CD8-positive, alpha-beta memory T cell (primary cell): ENCODE results near the gene SLC35A1. TPM values are rescaled to one million over a fixed set of nuclear protein-coding genes. Genes with fewer than 3 reads are reported as not detected.
A peak's percentile ranks its signal among the peaks of the same experiment; 100 is the strongest.
"Not testable (repeated sequence)": the region's sequence is repeated elsewhere in the genome, so short reads cannot be mapped to it uniquely, and the experiment has no call there.

Source experiments
- CTCF ChIA-PET: fragments of 350-600 bp; sonication (Branson Sonifier 250); formaldehyde crosslinking; loops from one replicate; lab custom pipeline; 2021; ENCODE audit warnings: antibody characterized with exemption; lab: Charles Lee
- POLR2A ChIA-PET: fragments of 350-600 bp; sonication (Branson Sonifier 250); formaldehyde crosslinking; loops from one replicate; lab custom pipeline; 2021; ENCODE audit warnings: antibody characterized with exemption; lab: Charles Lee
- DNase-seq, 5 donors: peaks; one replicate each; pipeline versions ENCODE4 v3.0.0 to v3.0.0-alpha.2; 2020 to 2022; ENCODE audit warnings: mixed read lengths in 1 of 5
- H3K27ac ChIP-seq: one replicate; pipeline ENCODE4 v1.7.0; 2013; ENCODE audit warnings: low read depth, mild to moderate bottlenecking, low read length, moderate library complexity
- H3K27me3 ChIP-seq: 2 replicates; pipeline ENCODE4 v1.7.0; 2013; ENCODE audit warnings: low read length, mild to moderate bottlenecking; ENCODE audit not compliant: insufficient read depth, poor library complexity, severe bottlenecking
- H3K36me3 ChIP-seq: 2 replicates; pipeline ENCODE4 v1.7.0; 2013; ENCODE audit warnings: mild to moderate bottlenecking, low read length, moderate library complexity; ENCODE audit not compliant: insufficient read depth
- H3K4me1 ChIP-seq: 2 replicates; pipeline ENCODE4 v1.7.0; 2013; ENCODE audit warnings: mild to moderate bottlenecking, low read length, moderate library complexity; ENCODE audit not compliant: insufficient read depth
- H3K4me3 ChIP-seq: 2 replicates; pipeline ENCODE4 v1.7.0; 2013; ENCODE audit warnings: mild to moderate bottlenecking, low read length
- H3K9me3 ChIP-seq: 2 replicates; pipeline ENCODE4 v1.7.0; 2013; ENCODE audit warnings: mild to moderate bottlenecking, low read length
- H3K27ac Mint-ChIP-seq, 8 donors: one replicate each; pipeline ENCODE4 v1.8.0; 2020 to 2021; ENCODE audit warnings: mixed read lengths in 8 of 8, mild to moderate bottlenecking in 6 of 8, inconsistent platforms in 3 of 8, moderate library complexity in 3 of 8
- H3K27me3 Mint-ChIP-seq, 2 donors: one replicate each; pipeline ENCODE4 v1.8.0; 2020 to 2021; ENCODE audit warnings: mixed read lengths in 2 of 2, mild to moderate bottlenecking in 1 of 2, moderate library complexity in 1 of 2
- H3K36me3 Mint-ChIP-seq, 3 donors: one replicate each; pipeline ENCODE4 v1.8.0; 2020 to 2021; ENCODE audit warnings: mixed read lengths in 3 of 3, inconsistent platforms in 1 of 3, mild to moderate bottlenecking in 1 of 3
- H3K4me1 Mint-ChIP-seq, 3 donors: one replicate each; pipeline ENCODE4 v1.8.0; 2020 to 2021; ENCODE audit warnings: mixed read lengths in 3 of 3, inconsistent platforms in 1 of 3, mild to moderate bottlenecking in 1 of 3
- H3K4me3 Mint-ChIP-seq, 7 donors: one replicate each; pipeline ENCODE4 v1.8.0; 2020 to 2021; ENCODE audit warnings: mixed read lengths in 7 of 7, mild to moderate bottlenecking in 6 of 7, moderate library complexity in 4 of 7, inconsistent platforms in 2 of 7
- H3K9me3 Mint-ChIP-seq, 5 donors: one replicate each; pipeline ENCODE4 v1.8.0; 2020 to 2022; ENCODE audit warnings: mixed read lengths in 5 of 5, mild to moderate bottlenecking in 3 of 5, moderate library complexity in 2 of 5, inconsistent platforms in 1 of 5
- polyA plus RNA-seq: library from polyadenylated mRNA; unstranded; fragments of 300-500 nt; fragmentation: Illumina TruSeq; gene quantifications from one replicate; pipeline ENCODE4 v1.2.3, GENCODE V29; 2021
- total RNA-seq, 2 experiments: library from RNA; stranded (reverse); gene quantifications; one replicate each; pipeline ENCODE4 v1.2.3, GENCODE V29; 2021

Gene SLC35A1
- total and polyA plus RNA-seq, 3 experiments from 2014 or later = 11.1 to 28.3 (median 11.4) TPM

DNA sequence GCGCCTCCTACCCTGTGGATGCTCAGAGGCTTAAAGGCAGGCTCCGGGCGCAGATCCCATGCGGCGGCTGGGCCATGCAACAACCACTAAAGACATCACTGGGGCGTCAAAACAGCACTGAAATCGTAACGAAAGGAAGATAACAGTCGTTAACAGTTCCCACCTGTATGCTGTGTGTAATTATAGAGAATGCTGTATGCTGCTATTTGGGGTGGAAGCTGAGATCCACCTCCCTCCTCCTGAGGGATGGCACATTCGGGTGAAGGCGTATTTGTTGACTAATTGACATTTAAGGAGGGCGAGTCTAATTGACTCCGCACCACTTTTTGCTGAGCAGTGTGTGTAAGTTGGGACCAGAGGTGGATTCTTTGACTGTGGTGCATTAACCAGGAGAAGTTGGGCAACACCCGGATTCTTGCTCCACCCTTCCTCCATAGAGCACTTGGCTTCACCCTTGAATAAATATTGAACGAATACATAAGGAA, 687 bp downstream of the SLC35A1 start:
- H3K4me3 ChIP-seq = peak overlapping the region; percentile 76
- peak overlapping the region; percentile 87 for H3K27ac ChIP-seq
- POLR2A ChIA-PET = interaction anchor here (0.6 kb wide), 1 partner anchor 318 kb away, joined by 3 read pairs; the partner anchor contains the start of gene ZNF292
- peaks cover 6% of the 10 kb centered on the region for H3K36me3 ChIP-seq
- H3K4me1 Mint-ChIP-seq = peaks cover 21 to 34% (median 30%) of the 10 kb centered on the region in 3 donors
- H3K27me3 ChIP-seq = no peaks in the 10 kb centered on the region
- no peaks in the 10 kb centered on the region for H3K9me3 ChIP-seq
- H3K27me3 Mint-ChIP-seq = peaks cover 1 to 2% of the 10 kb centered on the region in 2 donors
- H3K27ac Mint-ChIP-seq = peak overlapping the region; percentile 84 to 100 (median 100)
- peaks cover 0 to 15% (median 9%) of the 10 kb centered on the region in 3 donors for H3K36me3 Mint-ChIP-seq
- peaks cover 10% of the 10 kb centered on the region for H3K4me1 ChIP-seq
- H3K4me3 Mint-ChIP-seq = peak overlapping the region; percentile 98 to 100 (median 98)
- DNase-seq = peak in 1 of 5 donors; percentile 58
- no peaks in the 10 kb centered on the region for H3K9me3 Mint-ChIP-seq
- CTCF ChIA-PET = no interaction called here

DNA sequence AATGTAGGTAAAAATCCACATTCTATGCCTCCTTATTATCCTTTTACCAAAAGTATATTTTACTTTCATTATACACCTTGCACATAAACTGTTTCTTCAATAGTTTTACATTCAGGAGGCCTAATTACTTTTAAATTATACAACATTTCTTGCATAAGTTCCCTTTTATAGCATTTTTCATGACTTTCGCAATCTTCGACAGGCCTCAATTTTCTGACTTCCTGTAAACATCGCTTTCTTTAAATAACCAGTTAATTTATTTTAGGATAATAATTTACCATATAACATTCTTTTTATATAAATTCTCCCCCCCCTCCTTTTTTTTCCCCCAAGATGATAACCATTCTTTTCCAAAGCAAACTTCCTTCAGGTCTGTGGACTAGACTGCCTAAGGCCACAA, 9.2 kb downstream of the SLC35A1 start:
- Histone ChIP-seq H3K36me3 (peaks cover 9% of the 10 kb centered on the region), H3K4me3 (no peak overlapping the region), H3K9me3 (no peaks in the 10 kb centered on the region), H3K27me3 (no peaks in the 10 kb centered on the region), H3K4me1 (no peaks in the 10 kb centered on the region), H3K27ac (no peak overlapping the region)
- H3K9me3 Mint-ChIP-seq = no peaks in the 10 kb centered on the region
- CTCF ChIA-PET = no interaction called here
- POLR2A ChIA-PET = no interaction called here
- H3K4me1 Mint-ChIP-seq = peaks cover 5 to 11% (median 7%) of the 10 kb centered on the region in 3 donors
- H3K27ac Mint-ChIP-seq = no peak overlapping the region
- DNase-seq = no peak
- peaks cover 4 to 38% (median 20%) of the 10 kb centered on the region in 3 donors for H3K36me3 Mint-ChIP-seq
- no peak overlapping the region for H3K4me3 Mint-ChIP-seq
- H3K27me3 Mint-ChIP-seq = no peaks in the 10 kb centered on the region

DNA sequence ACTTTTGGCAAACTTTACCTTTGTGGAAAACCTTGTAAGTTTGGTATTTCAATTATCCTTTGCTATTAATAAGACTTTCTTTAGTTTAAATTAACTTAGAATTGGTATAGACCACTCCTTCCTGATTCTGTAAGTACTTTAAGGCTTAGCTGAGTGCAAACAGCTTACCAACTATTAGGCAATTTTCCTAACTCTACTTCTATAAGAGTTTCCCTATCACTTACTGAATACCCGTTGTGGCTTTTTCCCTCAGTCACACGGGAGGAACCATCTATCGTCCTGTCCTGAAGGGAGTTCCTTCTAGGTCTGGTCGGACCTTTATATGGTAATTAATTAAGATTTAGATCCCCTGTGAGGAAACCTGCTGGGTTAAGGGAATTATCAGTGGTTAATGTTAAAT, 9.6 kb downstream of the SLC35A1 start:
- peaks cover 8 to 13% (median 9%) of the 10 kb centered on the region in 3 donors for H3K4me1 Mint-ChIP-seq
- Histone ChIP-seq H3K4me1 (no peaks in the 10 kb centered on the region), H3K27me3 (no peaks in the 10 kb centered on the region), H3K36me3 (peaks cover 9% of the 10 kb centered on the region), H3K27ac (no peak overlapping the region), H3K9me3 (no peaks in the 10 kb centered on the region), H3K4me3 (no peak overlapping the region)
- POLR2A ChIA-PET = no interaction called here
- H3K27me3 Mint-ChIP-seq = no peaks in the 10 kb centered on the region
- DNase-seq = no peak
- no peaks in the 10 kb centered on the region for H3K9me3 Mint-ChIP-seq
- peaks cover 4 to 36% (median 19%) of the 10 kb centered on the region in 3 donors for H3K36me3 Mint-ChIP-seq
- no peak overlapping the region for H3K27ac Mint-ChIP-seq
- H3K4me3 Mint-ChIP-seq = no peak overlapping the region
- CTCF ChIA-PET = no interaction called here

DNA sequence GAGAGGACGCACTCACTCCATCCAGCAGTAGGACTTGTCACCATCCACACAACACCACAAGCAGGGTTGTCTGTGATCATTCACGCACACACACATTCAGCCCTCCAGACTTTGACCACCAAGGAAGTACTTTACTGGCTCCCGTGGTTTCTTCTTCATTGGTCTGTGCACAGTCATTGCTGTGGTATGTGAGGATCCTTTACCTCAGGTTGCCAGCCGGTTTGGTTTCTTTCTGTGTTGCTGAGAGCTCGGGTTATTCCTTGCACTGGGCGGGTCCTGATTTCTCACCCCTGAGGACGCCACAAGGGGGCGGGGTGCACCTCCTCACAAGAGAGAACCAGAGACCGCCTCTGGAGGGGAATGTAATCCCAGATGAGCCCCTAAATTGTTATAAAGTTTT, 11.2 kb downstream of the SLC35A1 start:
- no peak overlapping the region for H3K27ac Mint-ChIP-seq
- Histone ChIP-seq H3K36me3 (no peaks in the 10 kb centered on the region), H3K9me3 (no peaks in the 10 kb centered on the region), H3K27me3 (no peaks in the 10 kb centered on the region), H3K27ac (no peak overlapping the region), H3K4me1 (no peaks in the 10 kb centered on the region), H3K4me3 (no peak overlapping the region)
- ChIA-PET CTCF (no interaction called here), POLR2A (no interaction called here)
- peak overlapping the region in 1 of 7 donors; percentile 2 for H3K4me3 Mint-ChIP-seq
- H3K27me3 Mint-ChIP-seq = no peaks in the 10 kb centered on the region
- peaks cover 9 to 13% (median 12%) of the 10 kb centered on the region in 3 donors for H3K4me1 Mint-ChIP-seq
- no peak for DNase-seq
- no peaks in the 10 kb centered on the region for H3K9me3 Mint-ChIP-seq
- peaks cover 4 to 29% (median 9%) of the 10 kb centered on the region in 3 donors for H3K36me3 Mint-ChIP-seq

DNA sequence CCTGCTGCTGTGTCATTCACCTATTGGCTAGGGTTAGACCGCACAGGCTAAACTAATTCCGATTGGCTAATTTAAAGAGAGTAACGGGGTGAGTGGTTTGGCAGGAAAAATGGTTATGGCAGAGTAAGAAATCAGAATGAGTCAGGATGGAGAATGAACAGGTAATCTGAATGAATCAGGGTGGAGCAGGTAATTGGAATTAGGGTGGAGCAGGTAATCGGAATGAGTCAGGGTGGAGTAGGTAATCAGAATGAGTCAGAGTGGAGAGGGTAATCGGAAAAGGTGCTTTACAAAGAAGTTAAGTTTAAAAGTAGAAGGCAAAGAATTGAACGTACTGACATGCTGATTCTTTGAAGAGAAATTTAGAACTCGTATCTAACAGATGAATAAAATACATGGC, 11.7 kb downstream of the SLC35A1 start:
- Histone ChIP-seq H3K4me1 (no peaks in the 10 kb centered on the region), H3K36me3 (no peaks in the 10 kb centered on the region), H3K4me3 (no peak overlapping the region), H3K9me3 (no peaks in the 10 kb centered on the region), H3K27me3 (no peaks in the 10 kb centered on the region), H3K27ac (no peak overlapping the region)
- ChIA-PET CTCF (no interaction called here), POLR2A (no interaction called here)
- Mint-ChIP-seq H3K4me3 (no peak overlapping the region), H3K36me3 (peaks cover 4 to 31% (median 9%) of the 10 kb centered on the region in 3 donors), H3K9me3 (no peaks in the 10 kb centered on the region), H3K27ac (peak overlapping the region in 3 of 8 donors; percentile 1 to 73 (median 27)), H3K27me3 (no peaks in the 10 kb centered on the region), H3K4me1 (peaks cover 9 to 13% (median 12%) of the 10 kb centered on the region in 3 donors)
- DNase-seq = no peak

DNA sequence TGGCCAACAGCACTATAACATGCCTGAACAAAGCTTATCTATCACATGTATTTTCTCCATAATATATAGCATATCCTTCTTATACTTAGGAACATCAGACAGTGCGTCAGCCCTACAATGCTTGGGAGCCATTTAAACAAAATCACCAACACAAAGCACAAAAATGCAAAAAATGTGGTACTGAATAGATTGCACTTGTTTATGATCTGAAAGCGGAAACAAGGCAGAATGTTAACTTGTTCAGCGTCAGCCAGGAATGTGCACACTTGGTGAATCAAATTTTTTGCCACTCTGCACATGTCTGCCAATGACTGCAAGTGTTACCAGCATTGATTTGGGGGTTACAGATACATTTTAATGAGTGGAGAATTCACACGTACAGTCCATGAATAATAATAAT, 14.8 kb downstream of the SLC35A1 start:
- Mint-ChIP-seq H3K4me1 (peaks cover 9 to 13% (median 12%) of the 10 kb centered on the region in 3 donors), H3K9me3 (no peaks in the 10 kb centered on the region), H3K36me3 (peaks cover 4 to 32% (median 7%) of the 10 kb centered on the region in 3 donors), H3K4me3 (no peak overlapping the region), H3K27ac (no peak overlapping the region), H3K27me3 (no peaks in the 10 kb centered on the region)
- CTCF ChIA-PET = no interaction called here
- Histone ChIP-seq H3K4me1 (no peaks in the 10 kb centered on the region), H3K27me3 (no peaks in the 10 kb centered on the region), H3K36me3 (no peaks in the 10 kb centered on the region), H3K4me3 (no peak overlapping the region), H3K27ac (no peak overlapping the region), H3K9me3 (no peaks in the 10 kb centered on the region)
- no peak for DNase-seq
- POLR2A ChIA-PET = no interaction called here

DNA sequence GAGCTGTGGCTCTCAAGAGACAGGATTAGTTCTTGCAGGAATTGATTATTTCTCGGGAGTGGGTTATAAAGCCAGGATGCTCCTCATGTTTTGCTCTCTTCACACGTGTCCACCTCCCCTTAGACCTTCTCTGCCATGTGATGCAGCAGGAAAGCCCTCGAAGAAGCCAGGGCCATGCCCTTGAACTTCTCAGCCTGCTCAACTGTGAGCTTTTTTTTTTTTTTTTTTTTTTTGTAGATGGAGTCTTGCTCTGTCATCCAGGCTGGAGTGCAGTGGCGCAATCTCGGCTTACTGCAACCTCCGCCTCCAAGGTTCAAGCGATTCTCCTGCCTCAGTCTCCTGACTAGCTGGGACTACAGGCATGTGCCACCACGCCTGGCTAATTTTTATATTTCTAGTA, 16.6 kb downstream of the SLC35A1 start:
- H3K4me3 Mint-ChIP-seq, H3K27me3 Mint-ChIP-seq, H3K27me3 ChIP-seq, H3K9me3 Mint-ChIP-seq, CTCF ChIA-PET, H3K9me3 ChIP-seq, DNase-seq, H3K4me3 ChIP-seq, H3K4me1 ChIP-seq, H3K27ac ChIP-seq, H3K36me3 ChIP-seq: not testable (repeated sequence)
- peaks cover 9 to 32% (median 10%) of the 10 kb centered on the region in 3 donors for H3K36me3 Mint-ChIP-seq
- peak overlapping the region in 1 of 8 donors; percentile 27 for H3K27ac Mint-ChIP-seq
- H3K4me1 Mint-ChIP-seq = peaks cover 8 to 18% (median 14%) of the 10 kb centered on the region in 3 donors
- POLR2A ChIA-PET = interaction anchor here (0.6 to 0.9 kb wide), 3 partner anchors 25 to 104 kb away, joined by 3 to 8 read pairs (median 3); no protein-coding TSS in a partner anchor

DNA sequence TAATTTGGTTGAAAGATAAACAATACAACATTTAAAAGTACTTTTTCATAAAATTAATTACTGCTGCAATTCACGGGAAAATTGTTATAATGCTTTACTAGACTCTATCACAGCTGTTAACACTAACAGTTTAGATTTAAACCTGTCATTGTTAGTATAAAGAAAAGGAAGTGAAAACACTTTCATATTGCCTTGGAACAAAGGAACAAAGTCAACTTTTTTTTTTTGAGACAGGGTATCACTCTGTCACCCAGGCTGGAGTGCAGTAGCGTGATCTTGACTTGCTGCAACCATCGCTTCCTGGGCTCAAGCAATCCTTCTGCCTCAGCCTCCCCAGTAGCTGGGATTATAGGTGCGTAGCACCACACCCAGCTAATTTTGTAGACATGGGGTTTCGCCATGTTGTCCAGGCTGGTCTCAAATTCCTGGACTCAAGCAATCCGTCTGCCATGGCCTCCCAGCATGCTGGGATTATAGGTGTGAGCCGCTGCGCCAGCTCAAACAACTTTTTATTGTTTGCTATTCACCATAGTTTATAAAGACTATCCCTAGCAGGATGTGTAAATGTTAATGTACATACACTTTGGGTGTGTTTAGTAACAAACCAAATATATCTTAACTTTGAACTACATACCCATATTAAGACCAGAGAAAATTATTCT, 22.1 kb downstream of the SLC35A1 start:
- Mint-ChIP-seq H3K9me3 (no peaks in the 10 kb centered on the region), H3K27me3 (no peaks in the 10 kb centered on the region), H3K36me3 (peaks cover 6 to 28% (median 11%) of the 10 kb centered on the region in 3 donors), H3K27ac (no peak overlapping the region), H3K4me1 (peaks cover 3 to 12% (median 6%) of the 10 kb centered on the region in 3 donors), H3K4me3 (no peak overlapping the region)
- Histone ChIP-seq H3K9me3 (no peaks in the 10 kb centered on the region), H3K27ac (no peak overlapping the region), H3K4me3 (no peak overlapping the region), H3K4me1 (no peaks in the 10 kb centered on the region), H3K36me3 (no peaks in the 10 kb centered on the region), H3K27me3 (no peaks in the 10 kb centered on the region)
- no peak for DNase-seq
- ChIA-PET CTCF (interaction anchor here (0.7 to 1.1 kb wide), 2 partner anchors 8 to 358 kb away, joined by 3 read pairs; no protein-coding TSS in a partner anchor), POLR2A (no interaction called here)
